Posterior vena cava (tissue), 2 donors: ENCODE results near the gene CLDN9. TPM values are rescaled to one million over a fixed set of nuclear protein-coding genes. Genes with fewer than 3 reads are reported as not detected.
A peak's percentile ranks its signal among the peaks of the same experiment; 100 is the strongest.

Experiments used
- DNase-seq: peaks from one replicate; pipeline ENCODE4 v3.0.0-alpha.2; 2020; ENCODE audit warnings: low spot score
- intact Hi-C, 2 donors: fragments of 100-400 bp; cut with DNase I; formaldehyde crosslinking; loops; one replicate each; pipeline versions ENCODE4 v1.14.1 to v1.14.2; 2022 to 2023
- total RNA-seq, 2 donors: library from RNA; stranded (reverse); fragmentation: NEBNext Ultra II Directional; extraction: Animal tissue kit (Norgen Biotek cat#: 25700); gene quantifications; one replicate each; pipeline ENCODE4 v1.2.1, GENCODE V29; 2021
- donor health status: DM: yes; HTN: yes; CAD: no.
- donor health status: DM: yes; HTN: yes; CAD: no.

The CLDN9 gene
- total RNA-seq, 2 donors from 2014 or later = not detected

DNA sequence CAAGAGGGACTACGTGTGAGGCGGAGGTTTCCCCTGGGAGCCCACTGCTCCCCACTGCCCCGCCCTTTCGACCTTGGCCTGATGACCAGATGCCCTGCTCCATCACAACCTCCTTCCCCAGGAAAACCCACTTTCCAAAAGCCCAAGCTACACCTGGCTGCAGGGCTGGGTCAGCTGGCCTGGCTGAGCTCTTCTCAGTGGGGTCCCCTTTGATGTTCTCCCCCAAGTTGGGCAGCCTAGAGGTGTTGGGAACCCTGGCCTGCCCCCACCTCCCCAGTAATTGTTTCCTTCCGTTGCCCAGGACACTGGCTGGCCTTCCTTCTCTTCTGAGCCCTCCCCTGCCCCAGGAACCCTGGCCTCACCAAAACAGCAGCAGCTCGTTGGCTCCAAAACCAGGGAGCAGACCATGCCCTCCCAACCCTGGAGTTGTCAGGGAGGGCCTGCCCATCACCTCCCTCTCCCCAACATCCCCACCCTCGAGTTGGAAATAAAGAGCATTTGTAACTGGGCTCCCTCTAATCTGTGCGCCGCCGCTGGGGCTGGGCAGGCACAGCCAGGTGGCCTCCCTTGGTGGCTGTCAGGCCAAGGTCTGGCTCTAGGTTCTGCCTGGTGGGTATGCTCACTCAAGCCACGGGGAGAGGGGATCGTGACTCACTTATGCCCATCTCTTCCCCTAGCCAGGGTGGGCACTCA, 1.4 kb downstream of the CLDN9 start:
- intact Hi-C loops = no loop called here
- DNase-seq = no peak

DNA sequence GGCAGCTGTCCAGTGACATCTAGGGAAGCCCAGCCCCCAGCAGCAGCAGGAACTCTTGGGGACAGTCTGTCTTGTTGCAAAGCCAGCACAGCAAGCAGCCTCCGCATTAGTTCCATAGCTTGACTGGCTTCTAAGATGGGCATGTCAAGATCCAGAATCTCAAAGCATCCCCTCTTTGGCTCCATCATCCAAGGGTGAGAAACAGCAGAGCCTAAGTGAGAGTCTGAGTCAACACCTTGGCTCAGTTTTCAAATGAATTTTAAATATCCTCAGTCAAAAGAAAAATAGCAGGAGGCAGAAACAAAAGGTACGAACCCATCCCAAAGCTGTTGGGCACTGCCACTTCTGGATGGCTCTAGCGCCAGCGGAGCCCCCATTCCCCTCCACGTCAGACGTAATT, 2.2 kb downstream of the CLDN9 start:
- intact Hi-C loops = no loop called here
- DNase-seq = no peak

DNA sequence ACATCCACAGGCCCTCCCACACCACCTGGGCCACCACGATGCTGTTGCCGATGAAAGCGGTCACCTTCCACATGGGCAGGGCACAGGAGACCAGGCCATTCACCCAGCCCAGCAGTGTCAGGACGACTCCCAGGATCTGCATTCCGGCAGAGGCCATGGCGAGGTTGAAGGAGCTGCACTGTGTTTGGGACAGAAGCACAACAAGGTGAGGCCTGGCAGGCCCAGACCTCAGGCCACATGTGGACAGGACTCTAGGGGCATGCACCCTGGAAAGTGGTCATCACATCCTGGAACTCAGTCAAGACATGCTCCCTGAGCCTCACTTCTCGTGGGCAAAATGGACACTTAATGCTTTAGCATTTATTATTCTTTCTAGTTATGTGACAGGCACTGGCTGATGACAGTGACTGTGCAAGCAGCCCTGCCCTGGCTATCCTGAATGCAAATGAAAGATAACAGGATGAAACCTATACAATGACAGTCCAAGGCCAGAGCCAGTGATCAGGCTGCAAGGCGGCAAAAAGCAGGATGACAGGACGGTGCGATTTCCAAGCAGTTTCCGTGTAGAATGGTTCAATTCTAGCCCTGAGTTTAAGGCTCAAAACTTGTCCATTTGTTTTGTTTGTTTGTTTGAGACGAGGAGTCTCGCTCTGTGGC, 3.3 kb downstream of the CLDN9 start:
- no peak for DNase-seq
- intact Hi-C loops = no loop called here

DNA sequence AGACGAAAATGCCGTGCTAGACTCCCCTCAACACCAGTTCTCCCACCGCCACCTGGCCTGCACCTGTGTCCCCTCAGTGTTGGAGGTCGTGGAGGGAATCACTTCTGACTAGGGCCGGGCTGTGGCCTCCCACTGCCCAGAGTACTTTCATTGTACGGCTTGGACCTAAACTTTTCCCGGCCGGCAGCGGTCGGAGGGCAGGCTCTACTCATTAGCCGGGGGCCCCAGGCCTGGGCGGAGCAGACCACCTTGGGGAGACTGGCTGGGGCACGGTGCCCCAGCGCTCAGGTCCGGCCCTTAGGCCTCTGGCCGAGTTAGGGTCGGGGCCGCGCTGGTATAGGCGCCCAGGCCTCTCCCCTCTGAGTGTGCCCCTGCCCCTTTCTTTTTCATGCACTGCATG, 4.6 kb downstream of the CLDN9 start:
- DNase-seq = no peak
- intact Hi-C loops = no loop called here

DNA sequence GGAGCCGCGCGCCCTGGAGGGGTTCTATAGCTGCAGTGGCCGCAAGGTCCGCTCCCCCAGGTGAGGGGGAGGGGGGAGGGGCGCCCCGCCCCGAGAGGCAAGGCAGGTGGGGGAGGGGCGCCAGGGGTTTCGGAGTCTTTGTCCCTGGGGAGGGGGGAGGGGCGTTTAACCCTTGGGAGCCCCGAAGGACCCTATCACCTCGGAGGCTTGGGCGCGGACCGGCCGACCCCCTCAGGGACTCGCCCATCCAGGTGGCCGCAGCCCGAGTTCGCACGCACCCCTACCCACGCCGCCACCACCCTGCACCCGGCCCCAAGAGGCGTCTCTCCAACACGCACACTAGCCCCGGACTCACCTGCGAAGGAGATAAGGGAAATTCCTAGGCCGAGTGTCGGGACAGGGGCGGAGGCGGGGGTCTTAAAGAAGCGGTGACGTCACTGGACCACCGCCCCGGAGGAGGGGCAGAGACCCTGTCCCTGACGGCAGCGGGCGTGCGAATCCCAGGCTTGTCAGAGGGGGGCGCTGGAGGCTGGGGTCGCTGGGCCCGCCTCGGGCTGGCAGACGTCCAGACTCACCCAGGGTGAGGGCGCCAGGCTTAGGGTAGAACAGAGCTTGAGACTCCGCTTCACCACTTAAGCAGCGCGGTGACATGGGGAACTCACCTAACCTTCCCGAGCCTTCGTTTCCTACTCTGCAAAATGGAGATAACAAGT, 5.2 kb downstream of the CLDN9 start, which contains the start of gene CLDN6:
TSS of gene CLDN6 (minus strand) at position 390 of the 713 bp plus-strand sequence. CDS start 2,162 bp downstream, outside the sequence.
- intact Hi-C loops = no loop called here
- no peak for DNase-seq

DNA sequence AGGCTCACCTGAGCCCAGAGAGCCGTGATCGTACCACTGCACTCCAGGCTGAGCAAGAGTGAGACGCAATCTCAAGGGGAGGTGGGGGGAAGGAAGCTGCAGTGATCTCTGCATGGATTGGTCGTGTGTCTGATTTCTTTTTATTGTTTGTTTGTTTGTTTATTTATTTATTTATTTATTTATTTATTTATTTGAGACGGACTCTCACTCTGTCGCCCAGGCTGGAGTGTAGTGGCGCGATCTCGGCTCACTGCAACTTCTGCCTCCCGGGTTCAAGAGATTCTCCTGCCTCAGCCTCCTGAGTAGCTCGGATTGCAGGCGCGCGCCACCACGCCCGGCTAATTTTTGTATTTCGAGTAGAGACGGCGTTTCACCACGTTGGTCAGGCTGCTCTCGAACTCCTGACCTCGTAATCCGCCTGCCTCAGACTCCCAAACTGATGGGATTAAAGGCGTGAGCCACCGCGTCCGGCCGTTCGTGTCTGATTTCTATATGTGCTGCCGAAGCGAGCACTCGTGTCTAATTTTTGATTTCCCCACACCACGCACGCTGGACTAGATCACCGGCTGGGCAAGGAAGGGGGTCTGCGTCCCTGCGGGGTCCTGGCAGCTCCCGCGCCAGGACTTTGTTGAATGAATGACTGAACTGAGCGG, 7.0 kb downstream of the CLDN9 start:
- DNase-seq = no peak
- intact Hi-C loops = no loop called here

- intact Hi-C loops = no loop called here
- peak; percentile 95 for DNase-seq
Observed at GRCh38 chr16:3020247-3020603, 7.5 kb downstream of the CLDN9 start, which contains the start of gene TNFRSF12A. Gene TNFRSF12A, plus strand, starts transcription at chr16:3020368. Its CDS starts 30 bp downstream, at chr16:3020398.

- intact Hi-C loops = no loop called here
- DNase-seq = peak; percentile 95
Observed at GRCh38 chr16:3020604-3021448, 8.1 kb downstream of the CLDN9 start.

GRCh38 chr16:3021449-3022207, 8.9 kb downstream of the CLDN9 start:
- intact Hi-C loops = no loop called here
- peak; percentile 94 for DNase-seq

GRCh38 chr16:3022208-3022683, 9.5 kb downstream of the CLDN9 start:
- intact Hi-C loops = no loop called here
- peak; percentile 98 for DNase-seq

DNA sequence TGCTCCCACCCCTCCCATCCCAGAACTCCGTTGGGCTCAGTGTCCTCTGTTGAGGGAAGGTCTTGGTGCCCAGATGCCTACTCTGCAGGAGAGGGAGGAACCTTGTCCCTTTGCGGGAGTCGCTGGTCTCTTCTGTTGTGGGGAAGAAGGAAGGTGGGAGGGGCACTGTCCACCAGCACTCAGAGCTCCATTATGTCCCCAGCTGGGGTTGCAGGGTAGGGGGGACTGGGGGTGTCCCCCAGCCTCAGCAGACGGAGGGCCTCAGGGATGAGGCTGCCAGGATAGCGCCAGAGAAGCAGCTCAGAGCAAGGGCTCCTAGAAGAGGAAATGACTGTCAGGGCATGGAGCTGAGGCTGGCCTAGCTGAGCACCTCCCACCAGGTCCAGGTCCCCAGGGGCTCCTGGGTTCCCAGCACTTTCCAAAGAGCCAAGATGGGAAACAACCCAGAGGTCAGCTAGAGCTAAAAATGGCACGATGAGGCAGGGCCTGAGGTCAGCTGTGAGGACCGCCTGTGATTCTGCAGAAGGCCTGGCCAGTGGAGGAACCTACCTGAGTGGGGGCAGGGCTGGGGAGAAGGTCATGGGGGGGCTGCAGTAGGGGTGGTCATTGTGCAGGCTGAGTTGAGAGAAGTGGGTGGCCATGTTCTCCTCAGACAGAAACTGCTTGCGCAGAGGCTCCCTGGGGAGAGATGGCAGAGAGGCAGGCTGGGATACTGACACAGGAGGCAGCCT, 10.1 kb downstream of the CLDN9 start:
- intact Hi-C loops = no loop called here
- peak; percentile 88 for DNase-seq

GRCh38 chr16:3023415-3023668, 10.6 kb downstream of the CLDN9 start:
- DNase-seq = peak; percentile 90
- intact Hi-C loops = no loop called here

GRCh38 chr16:3023669-3024478, 11.2 kb downstream of the CLDN9 start, which contains the start of the genes HCFC1R1 and THOC6:
Gene HCFC1R1, minus strand, starts transcription at chr16:3023942. Its CDS starts 1 bp downstream, at chr16:3023941.
Gene THOC6, plus strand, starts transcription at chr16:3024035. Its CDS starts 292 bp downstream, at chr16:3024327.
- DNase-seq = peak; percentile 99
- intact Hi-C loops = no loop called here

- no peak for DNase-seq
- intact Hi-C loops = no loop called here
Observed at GRCh38 chr16:3025032-3026002, 12.6 kb downstream of the CLDN9 start.

DNA sequence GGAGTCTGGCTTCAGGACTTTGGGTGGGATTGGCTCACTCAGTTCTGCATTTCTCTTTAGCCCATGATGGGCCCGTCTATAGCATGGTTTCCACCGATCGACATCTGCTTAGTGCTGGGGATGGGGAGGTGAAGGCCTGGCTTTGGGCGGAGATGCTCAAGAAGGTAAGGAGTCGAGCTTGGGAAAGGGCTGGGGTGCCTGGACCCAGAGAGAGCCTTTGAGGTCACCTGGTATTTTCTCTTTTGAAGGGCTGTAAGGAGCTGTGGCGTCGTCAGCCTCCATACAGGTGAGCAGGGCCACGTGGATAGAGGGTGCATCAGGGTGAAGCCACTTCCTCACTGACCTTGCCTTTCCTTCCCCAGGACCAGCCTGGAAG, 13.3 kb downstream of the CLDN9 start:
- no peak for DNase-seq
- intact Hi-C loops = no loop called here
